H9 (cell line): ENCODE results near the gene KBTBD13. TPM values are rescaled to one million over a fixed set of nuclear protein-coding genes. Genes with fewer than 3 reads are reported as not detected.

Experiments used
- DNase-seq: peaks from one replicate; pipeline ENCODE4 v3.0.0-alpha.2; 2017
- H2AFZ ChIP-seq: one replicate; pipeline ENCODE4 v1.6.1; 2013; ENCODE audit warnings: mild to moderate bottlenecking, low read length, control low read depth, moderate library complexity
- H2AK5ac ChIP-seq: 2 replicates; pipeline ENCODE4 v1.6.1; 2013; ENCODE audit warnings: low read length, control low read depth, mixed read lengths; ENCODE audit not compliant: insufficient read length
- H2BK120ac ChIP-seq: one replicate; pipeline ENCODE4 v1.6.1; 2013; ENCODE audit warnings: low read depth, mild to moderate bottlenecking, low read length, control low read depth, inconsistent platforms; ENCODE audit not compliant: poor library complexity, severe bottlenecking
- H2BK12ac ChIP-seq: 2 replicates; pipeline ENCODE4 v1.6.1; 2013; ENCODE audit warnings: low read length, control low read depth, mixed read lengths, low read depth; ENCODE audit not compliant: insufficient read length
- H2BK15ac ChIP-seq: 2 replicates; pipeline ENCODE4 v1.6.1; 2013; ENCODE audit warnings: low read depth, low read length, control low read depth
- H2BK20ac ChIP-seq: one replicate; pipeline ENCODE4 v1.6.1; 2013; ENCODE audit warnings: low read depth, mild to moderate bottlenecking, low read length, control low read depth, inconsistent platforms; ENCODE audit not compliant: poor library complexity, severe bottlenecking
- H2BK5ac ChIP-seq: 2 replicates; pipeline ENCODE4 v1.6.1; 2013; ENCODE audit warnings: low read length, control low read depth, mixed read lengths; ENCODE audit not compliant: insufficient read length
- H3K14ac ChIP-seq: 2 replicates; pipeline ENCODE4 v1.6.1; 2013; ENCODE audit warnings: low read length, control low read depth; ENCODE audit not compliant: insufficient read depth
- H3K18ac ChIP-seq: 2 replicates; pipeline ENCODE4 v1.6.1; 2013; ENCODE audit warnings: low read depth, mild to moderate bottlenecking, mixed read lengths, low read length, control low read depth; ENCODE audit not compliant: insufficient read length
- H3K23ac ChIP-seq: 2 replicates; pipeline ENCODE4 v1.6.1; 2013; ENCODE audit warnings: low read length, control low read depth, mixed read lengths, low read depth; ENCODE audit not compliant: insufficient read length
- H3K23me2 ChIP-seq: 2 replicates; pipeline ENCODE4 v1.6.1; 2013; ENCODE audit warnings: low read depth, mild to moderate bottlenecking, mixed read lengths, low read length, control low read depth; ENCODE audit not compliant: insufficient read length, poor library complexity, severe bottlenecking
- H3K27ac ChIP-seq: 2 replicates; pipeline ENCODE4 v1.5.1; 2013; ENCODE audit warnings: low read length, control low read depth, mixed read lengths, low read depth; ENCODE audit not compliant: insufficient read length
- H3K27me3 ChIP-seq: 2 replicates; pipeline ENCODE4 v1.6.1; 2013; ENCODE audit warnings: low read length, control low read depth, inconsistent platforms; ENCODE audit not compliant: insufficient read depth
- H3K4ac ChIP-seq: 2 replicates; pipeline ENCODE4 v1.6.1; 2013; ENCODE audit warnings: low read depth, mild to moderate bottlenecking, control low read depth, inconsistent platforms, low read length, moderate library complexity
- H3K4me1 ChIP-seq: 2 replicates; pipeline ENCODE4 v1.6.1; 2013; ENCODE audit warnings: low read length, control low read depth, inconsistent platforms; ENCODE audit not compliant: insufficient read depth
- H3K4me2 ChIP-seq: 2 replicates; pipeline ENCODE4 v1.6.1; 2013; ENCODE audit warnings: low read length, control low read depth, mixed read lengths; ENCODE audit not compliant: insufficient read length, insufficient read depth
- H3K56ac ChIP-seq: 2 replicates; pipeline ENCODE4 v1.6.1; 2013; ENCODE audit warnings: low read depth, mild to moderate bottlenecking, mixed read lengths, low read length, control low read depth; ENCODE audit not compliant: insufficient read length
- H3K79me1 ChIP-seq: 2 replicates; pipeline ENCODE4 v1.6.1; 2013; ENCODE audit warnings: low read depth, mild to moderate bottlenecking, moderate library complexity, low read length, control low read depth, inconsistent platforms; ENCODE audit not compliant: insufficient read depth, poor library complexity, severe bottlenecking
- H3K79me2 ChIP-seq: 2 replicates; pipeline ENCODE4 v1.6.1; 2013; ENCODE audit warnings: low read length, control low read depth, inconsistent platforms; ENCODE audit not compliant: insufficient read depth
- H3K9ac ChIP-seq: 2 replicates; pipeline ENCODE4 v1.6.1; 2013; ENCODE audit warnings: low read length, control low read depth, mixed read lengths; ENCODE audit not compliant: insufficient read length; ENCODE audit errors: extremely low read depth
- H3K9me3 ChIP-seq: one replicate; pipeline ENCODE4 v1.6.1; 2013; ENCODE audit warnings: low read depth, low read length, inconsistent platforms; ENCODE audit not compliant: control insufficient read depth
- H3T11ph ChIP-seq: one replicate; pipeline ENCODE4 v1.6.1; 2013; ENCODE audit warnings: mild to moderate bottlenecking, low read length, control low read depth, inconsistent platforms
- H4K20me1 ChIP-seq: one replicate; pipeline ENCODE4 v1.6.1; 2013; ENCODE audit not compliant: control insufficient read depth, insufficient read length, insufficient read depth
- H4K5ac ChIP-seq: 2 replicates; pipeline ENCODE4 v1.6.1; 2013; ENCODE audit warnings: low read depth, mild to moderate bottlenecking, mixed read lengths, low read length, control low read depth; ENCODE audit not compliant: insufficient read length
- H4K8ac ChIP-seq: replicated peaks from 2 replicates; pipeline ENCODE4 v1.6.1; 2013; ENCODE audit warnings: low read length, control low read depth, mixed read lengths, low read depth; ENCODE audit not compliant: insufficient read length
- H4K91ac ChIP-seq: 2 replicates; pipeline ENCODE4 v1.6.1; 2013; ENCODE audit warnings: low read depth, mild to moderate bottlenecking, moderate library complexity, mixed read lengths, low read length, control low read depth; ENCODE audit not compliant: insufficient read length
- H3K27ac Mint-ChIP-seq, 3 experiments: 2 replicates in 2 of 3; 3 replicates in 1 of 3; pipeline ENCODE4 v1.8.0; 2020 to 2021; ENCODE audit warnings: mixed read lengths in 3 of 3, mild to moderate bottlenecking in 1 of 3, moderate library complexity in 1 of 3
- H3K27me3 Mint-ChIP-seq: 2 replicates; pipeline ENCODE4 v1.8.0; 2021; ENCODE audit warnings: low read depth, mild to moderate bottlenecking, moderate library complexity, mixed read lengths
- H3K36me3 Mint-ChIP-seq, 3 experiments: 2 replicates in 2 of 3; 3 replicates in 1 of 3; pipeline ENCODE4 v1.8.0; 2020 to 2021; ENCODE audit warnings: low read depth in 3 of 3, mixed read lengths in 3 of 3; ENCODE audit not compliant: insufficient read depth in 1 of 3
- H3K4me1 Mint-ChIP-seq, 2 experiments: 2 replicates each; pipeline ENCODE4 v1.8.0; 2020; ENCODE audit warnings: mixed read lengths in 2 of 2
- H3K4me3 Mint-ChIP-seq, 2 experiments: 2 replicates in 1 of 2; 3 replicates in 1 of 2; pipeline ENCODE4 v1.8.0; 2020 to 2021; ENCODE audit warnings: mild to moderate bottlenecking in 2 of 2, mixed read lengths in 2 of 2, moderate library complexity in 1 of 2
- H3K9me3 Mint-ChIP-seq, 2 experiments: 2 replicates in 1 of 2; 3 replicates in 1 of 2; pipeline ENCODE4 v1.8.0; 2020; ENCODE audit warnings: mild to moderate bottlenecking in 2 of 2, mixed read lengths in 2 of 2, moderate library complexity in 1 of 2
- WGBS: extraction: QIAGEN DNeasy Blood & Tissue Kit; methylation state at CpG from one replicate; pipeline ENCODE4 v1.1.7; 2013; ENCODE audit warnings: missing lambda C conversion rate, low lambda C conversion rate, mixed read lengths; ENCODE audit not compliant: insufficient read length; ENCODE audit errors: extremely low coverage; 5-methylcytosine and 5-hydroxymethylcytosine counted together
- total RNA-seq: library from RNA; stranded (reverse); gene quantifications from 2 replicates; pipeline ENCODE4 v1.2.1, GENCODE V29; 2021
- TF ChIP-seq, protein P1 (sequence below): fragments of 200-600 bp; sonication (generic); conservative IDR thresholded peaks from 3 replicates; pipeline ENCODE4 v1.8.0; 2021; ENCODE audit warnings: antibody characterized with exemption, mild to moderate bottlenecking

Gene KBTBD13
- total RNA-seq, 1 experiment from 2014 or later, result not detected

- Histone ChIP-seq H4K20me1 (no peaks in the 10 kb centered on the region), H3K79me2 (no peaks in the 10 kb centered on the region), H3K4me1 (no peaks in the 10 kb centered on the region), H3T11ph (no peak overlapping the region), H3K27ac (no peak overlapping the region), H3K4ac (no peak overlapping the region), H3K18ac (no peak overlapping the region), H3K27me3 (no peaks in the 10 kb centered on the region), H3K14ac (no peak overlapping the region), H2AFZ (no peak overlapping the region), H3K23me2 (peaks cover 3% of the 10 kb centered on the region), H3K23ac (no peak overlapping the region), H2BK15ac (no peak overlapping the region), H4K8ac (no peak overlapping the region), H2BK20ac (no peak overlapping the region), H2BK12ac (no peak overlapping the region), H3K4me2 (no peak overlapping the region), H3K9ac (no peak overlapping the region), H2BK120ac (no peak overlapping the region), H3K56ac (no peak overlapping the region), H4K5ac (no peak overlapping the region), H4K91ac (no peak overlapping the region), H3K9me3 (no peaks in the 10 kb centered on the region), H2BK5ac (no peak overlapping the region), H3K79me1 (no peaks in the 10 kb centered on the region), H2AK5ac (no peak overlapping the region)
- Mint-ChIP-seq H3K9me3 (no peaks in the 10 kb centered on the region), H3K27ac (no peak overlapping the region), H3K27me3 (no peaks in the 10 kb centered on the region; the same call in 1 of the 2 replicates), H3K4me3 (no peak overlapping the region), H3K4me1 (peaks cover 4% of the 10 kb centered on the region in 2 experiments; a peak in 3 of 4 replicates), H3K36me3 (peaks cover 0 to 18% (median 8%) of the 10 kb centered on the region in 3 experiments; a peak in 6 of 7 replicates)
- TF ChIP-seq, protein P1, sequence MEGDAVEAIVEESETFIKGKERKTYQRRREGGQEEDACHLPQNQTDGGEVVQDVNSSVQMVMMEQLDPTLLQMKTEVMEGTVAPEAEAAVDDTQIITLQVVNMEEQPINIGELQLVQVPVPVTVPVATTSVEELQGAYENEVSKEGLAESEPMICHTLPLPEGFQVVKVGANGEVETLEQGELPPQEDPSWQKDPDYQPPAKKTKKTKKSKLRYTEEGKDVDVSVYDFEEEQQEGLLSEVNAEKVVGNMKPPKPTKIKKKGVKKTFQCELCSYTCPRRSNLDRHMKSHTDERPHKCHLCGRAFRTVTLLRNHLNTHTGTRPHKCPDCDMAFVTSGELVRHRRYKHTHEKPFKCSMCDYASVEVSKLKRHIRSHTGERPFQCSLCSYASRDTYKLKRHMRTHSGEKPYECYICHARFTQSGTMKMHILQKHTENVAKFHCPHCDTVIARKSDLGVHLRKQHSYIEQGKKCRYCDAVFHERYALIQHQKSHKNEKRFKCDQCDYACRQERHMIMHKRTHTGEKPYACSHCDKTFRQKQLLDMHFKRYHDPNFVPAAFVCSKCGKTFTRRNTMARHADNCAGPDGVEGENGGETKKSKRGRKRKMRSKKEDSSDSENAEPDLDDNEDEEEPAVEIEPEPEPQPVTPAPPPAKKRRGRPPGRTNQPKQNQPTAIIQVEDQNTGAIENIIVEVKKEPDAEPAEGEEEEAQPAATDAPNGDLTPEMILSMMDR, result no peak
- no peak for DNase-seq
- WGBS, result no CpG with 5 or more reads among the region's 7 CpGs
Measured at GRCh38 chr15:65097651-65098263, 21.2 kb downstream of the KBTBD13 start.
